Measurements from ENCODE around the gene IL31RA.

DNA sequence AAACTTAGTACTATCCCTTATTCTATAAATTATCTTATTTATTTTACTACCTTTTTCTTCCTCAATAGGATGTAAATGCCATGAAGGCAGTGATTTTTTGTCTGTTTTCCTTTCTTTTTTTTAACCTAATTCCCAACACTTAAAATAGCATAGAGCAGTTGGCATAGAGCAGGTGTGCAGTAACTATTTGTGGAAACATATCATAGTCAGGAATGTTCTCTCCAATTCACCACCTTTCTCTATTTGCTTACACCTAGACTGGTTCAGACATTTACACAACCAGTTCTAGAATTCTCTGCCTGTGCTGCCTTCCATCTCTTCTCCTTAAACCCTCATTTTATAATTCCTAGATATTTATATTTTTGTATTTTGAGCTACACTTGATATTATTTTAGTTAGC lies 49.6 kb downstream of the IL31RA start:
- TF ChIP-seq, protein P1, sequence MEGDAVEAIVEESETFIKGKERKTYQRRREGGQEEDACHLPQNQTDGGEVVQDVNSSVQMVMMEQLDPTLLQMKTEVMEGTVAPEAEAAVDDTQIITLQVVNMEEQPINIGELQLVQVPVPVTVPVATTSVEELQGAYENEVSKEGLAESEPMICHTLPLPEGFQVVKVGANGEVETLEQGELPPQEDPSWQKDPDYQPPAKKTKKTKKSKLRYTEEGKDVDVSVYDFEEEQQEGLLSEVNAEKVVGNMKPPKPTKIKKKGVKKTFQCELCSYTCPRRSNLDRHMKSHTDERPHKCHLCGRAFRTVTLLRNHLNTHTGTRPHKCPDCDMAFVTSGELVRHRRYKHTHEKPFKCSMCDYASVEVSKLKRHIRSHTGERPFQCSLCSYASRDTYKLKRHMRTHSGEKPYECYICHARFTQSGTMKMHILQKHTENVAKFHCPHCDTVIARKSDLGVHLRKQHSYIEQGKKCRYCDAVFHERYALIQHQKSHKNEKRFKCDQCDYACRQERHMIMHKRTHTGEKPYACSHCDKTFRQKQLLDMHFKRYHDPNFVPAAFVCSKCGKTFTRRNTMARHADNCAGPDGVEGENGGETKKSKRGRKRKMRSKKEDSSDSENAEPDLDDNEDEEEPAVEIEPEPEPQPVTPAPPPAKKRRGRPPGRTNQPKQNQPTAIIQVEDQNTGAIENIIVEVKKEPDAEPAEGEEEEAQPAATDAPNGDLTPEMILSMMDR (IDR thresholded peaks at IDR 0.05; ENCODE audit: low read depth, low read length, poor library complexity, severe bottlenecking) = no peak
- TF ChIP-seq EZH2phosphoT487 (IDR thresholded peaks at IDR 0.05; ENCODE audit: borderline replicate concordance, low read length) = no peak
